H1 (cell line): ENCODE data around the gene MAPK1. TPM values are rescaled to one million over a fixed set of nuclear protein-coding genes. Genes with fewer than 3 reads are reported as not detected.

Source experiments
- BRCA1 ChIP-seq: IDR thresholded peaks from 2 replicates; pipeline ENCODE4 v1.6.1; 2012; ENCODE audit warnings: low read depth, low read length, improper control_type of control experiment
- CBX5 ChIP-seq: fragments of 300-800, 300-1000 bp; sonication (generic); IDR thresholded peaks from 2 replicates; pipeline ENCODE4 v1.7.1; 2016; ENCODE audit warnings: antibody characterized with exemption, low read length, low read depth
- CBX8 ChIP-seq: fragments of 300-800, 300-1000 bp; sonication (generic); IDR thresholded peaks from 2 replicates; pipeline ENCODE4 v1.7.1; 2016; ENCODE audit warnings: low read depth, low read length, borderline replicate concordance
- EP300 ChIP-seq, 2 experiments: IDR thresholded peaks; 1 replicate in 1 of 2; 2 replicates in 1 of 2; pipeline ENCODE4 v1.6.1; 2011 to 2012; ENCODE audit warnings: low read depth in 2 of 2, low read length in 2 of 2, mild to moderate bottlenecking in 2 of 2, borderline replicate concordance in 1 of 2, inconsistent platforms in 1 of 2, moderate library complexity in 1 of 2
- EZH2 ChIP-seq: fragments of 200-600 bp; sonication (generic); IDR thresholded peaks from 2 replicates; pipeline ENCODE4 v1.7.1; 2012; ENCODE audit warnings: low read depth, mild to moderate bottlenecking, moderate library complexity, low read length, inconsistent platforms; ENCODE audit not compliant: severe bottlenecking
- HDAC2 ChIP-seq, 2 experiments: fragments of 300-600 bp in 1 of 2; sonication (generic) in 1 of 2; IDR thresholded peaks; 2 replicates each; pipeline ENCODE4 v1.6.1; 2011 to 2012; ENCODE audit warnings: low read depth in 2 of 2, low read length in 2 of 2, mild to moderate bottlenecking in 2 of 2, moderate library complexity in 2 of 2, borderline replicate concordance in 1 of 2, inconsistent platforms in 1 of 2
- NANOG ChIP-seq: IDR thresholded peaks from 2 replicates; pipeline ENCODE4 v1.6.1; 2011; ENCODE audit warnings: low read length, low read depth, mild to moderate bottlenecking, inconsistent platforms; ENCODE audit not compliant: insufficient read depth, poor library complexity, severe bottlenecking
- POLR2A ChIP-seq, 2 experiments: IDR thresholded peaks; 1 replicate in 1 of 2; 2 replicates in 1 of 2; pipeline ENCODE4 v1.6.1; 2011; ENCODE audit warnings: low read depth in 2 of 2, low read length in 2 of 2, mild to moderate bottlenecking in 2 of 2; ENCODE audit errors: control extremely low read depth in 1 of 2
- RFX5 ChIP-seq: IDR thresholded peaks from 2 replicates; pipeline ENCODE4 v1.6.1; 2011; ENCODE audit warnings: low read depth, low read length, improper control_type of control experiment, borderline replicate concordance
- RNF2 ChIP-seq: fragments of 200-900, 300-1000 bp; sonication (generic); IDR thresholded peaks from 2 replicates; pipeline ENCODE4 v1.7.1; 2016; ENCODE audit warnings: borderline replicate concordance, low read depth, mild to moderate bottlenecking, antibody characterized with exemption, low read length; ENCODE audit not compliant: poor library complexity, severe bottlenecking; ENCODE audit errors: missing control alignments
- SP1 ChIP-seq: IDR thresholded peaks from 2 replicates; pipeline ENCODE4 v1.6.1; 2011; ENCODE audit warnings: low read depth, low read length
- SP4 ChIP-seq: IDR thresholded peaks from 2 replicates; pipeline ENCODE4 v1.6.1; 2012; ENCODE audit warnings: low read length, inconsistent platforms
- TAF1 ChIP-seq: IDR thresholded peaks from 2 replicates; pipeline ENCODE4 v1.6.1; 2011; ENCODE audit warnings: mild to moderate bottlenecking, low read depth, low read length
- TAF7 ChIP-seq: optimal IDR thresholded peaks from 2 replicates; pipeline ENCODE3; 2011; ENCODE audit warnings: low read depth, mild to moderate bottlenecking, inconsistent platforms, low read length, moderate library complexity, borderline replicate concordance
- TEAD4 ChIP-seq: IDR thresholded peaks from 2 replicates; pipeline ENCODE4 v1.6.1; 2012; ENCODE audit warnings: low read depth, low read length, inconsistent platforms, mixed read lengths
- USF2 ChIP-seq: IDR thresholded peaks from 2 replicates; pipeline ENCODE4 v1.6.1; 2011; ENCODE audit warnings: low read length, improper control_type of control experiment
- polyA plus RNA-seq, 7 experiments: library from polyadenylated mRNA; depleted of rRNA in 3 of 7; stranded (reverse) in 5 of 7; unstranded in 2 of 7; fragments of >200 nt in 5 of 7; fragments of 200-250 nt in 2 of 7; gene quantifications; 1 replicate in 5 of 7; 2 replicates in 1 of 7; 4 replicates in 1 of 7; pipeline versions ENCODE4 v1.2.1 to v1.2.3, GENCODE V29; 2011 to 2013; ENCODE audit warnings: missing spikeins in 2 of 7, mixed read lengths in 2 of 7
- total RNA-seq: library from RNA; stranded (reverse); fragmentation: NEBNext Ultra II Directional; extraction: Animal tissue kit (Norgen Biotek cat#: 25700); gene quantifications from 2 replicates; pipeline ENCODE4 v1.2.1, GENCODE V29; 2021
- TF ChIP-seq, protein P1 (sequence below): IDR thresholded peaks from 2 replicates; pipeline ENCODE4 v1.6.1; 2011; ENCODE audit warnings: low read depth, mild to moderate bottlenecking, low read length; ENCODE audit not compliant: insufficient read depth
- TF ChIP-seq, protein P2 (sequence below), 3 experiments: IDR thresholded peaks; 1 replicate in 2 of 3; 2 replicates in 1 of 3; pipeline versions ENCODE4 v1.5.1 to v1.6.1; 2011; ENCODE audit warnings: low read length in 3 of 3, mild to moderate bottlenecking in 3 of 3, inconsistent platforms in 2 of 3, low read depth in 1 of 3, moderate library complexity in 1 of 3; ENCODE audit not compliant: insufficient read depth in 1 of 3; ENCODE audit errors: control extremely low read depth in 1 of 3

Gene MAPK1
- total and polyA plus RNA-seq, 2 of the 8 experiments (the other 6 are each of a cell fraction or from before 2014, with no cell fraction given): 28.1 to 101 TPM

DNA sequence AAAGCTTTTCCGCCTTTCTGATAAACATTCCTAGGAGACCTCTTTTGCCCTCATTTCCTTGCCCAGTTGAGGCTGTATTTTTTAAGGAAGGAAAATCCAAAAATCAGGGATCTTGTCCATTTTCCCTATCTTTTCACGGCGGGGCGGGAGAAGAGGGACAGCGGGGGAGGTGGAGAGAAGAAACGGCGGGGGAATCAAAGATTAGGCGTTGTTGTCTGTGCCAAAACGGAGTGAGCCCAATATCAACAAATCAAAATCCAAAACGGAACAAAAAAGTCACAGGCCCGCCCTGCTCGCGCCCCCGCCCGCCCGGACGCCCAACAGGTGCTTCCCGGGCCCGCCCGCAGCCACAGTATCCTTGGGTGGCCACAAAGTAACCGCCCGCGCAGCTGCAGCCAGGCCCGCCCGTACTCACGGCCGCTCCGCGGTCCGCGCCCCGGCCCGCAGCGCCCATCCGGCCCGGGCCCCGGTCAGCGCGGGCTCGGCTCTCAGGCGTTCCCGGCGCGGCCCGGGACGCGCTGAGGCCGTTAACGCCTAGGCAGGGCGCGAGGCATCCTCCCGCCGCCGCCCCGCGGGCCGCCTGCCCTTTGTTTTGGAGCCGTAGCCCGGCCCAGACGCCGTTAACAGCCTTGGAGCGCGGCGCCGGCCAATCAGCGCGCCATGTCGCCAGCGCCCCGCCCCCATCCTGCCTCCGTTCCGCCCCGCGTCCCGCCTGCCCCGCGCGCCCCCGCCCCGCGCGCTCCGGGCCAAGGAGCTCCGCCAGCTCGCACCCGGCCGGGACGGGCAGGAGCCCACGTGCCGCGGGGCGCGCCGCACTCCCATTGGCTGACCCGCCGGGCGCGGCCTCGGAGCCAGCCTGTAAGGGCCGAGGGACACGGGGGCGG, 132.0 kb downstream of the MAPK1 start, which contains the start of gene YPEL1 (continued):
- no peak for TF ChIP-seq CBX5
- 0 out of 4 replicates have a peak, but pooled peaks of 1 of the 2 experiments have one; percentile 18 for TF ChIP-seq HDAC2 (IDR thresholded peaks at IDR 0.05; ENCODE audit: borderline replicate concordance in 1 of 2, low read depth in 2 of 2, low read length in 2 of 2)
- TF ChIP-seq USF2: peak; percentile 56
- no peak for TF ChIP-seq EP300 (IDR thresholded peaks at IDR 0.05; ENCODE audit: borderline replicate concordance in 1 of 2, low read depth in 2 of 2, low read length in 2 of 2)
- no peak for TF ChIP-seq TEAD4
- TF ChIP-seq POLR2A (IDR thresholded peaks at IDR 0.05; ENCODE audit: control extremely low read depth in 1 of 2, low read depth in 2 of 2, low read length in 2 of 2): peak; percentile 54 to 91
- TF ChIP-seq RNF2: no peak
- TF ChIP-seq, protein P1, sequence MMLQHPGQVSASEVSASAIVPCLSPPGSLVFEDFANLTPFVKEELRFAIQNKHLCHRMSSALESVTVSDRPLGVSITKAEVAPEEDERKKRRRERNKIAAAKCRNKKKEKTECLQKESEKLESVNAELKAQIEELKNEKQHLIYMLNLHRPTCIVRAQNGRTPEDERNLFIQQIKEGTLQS: no peak
- peak; percentile 48; the same call in 1 of the 2 replicates for TF ChIP-seq SP1
- TF ChIP-seq BRCA1: no peak
- peak; percentile 77 for TF ChIP-seq TAF1
- no peak for TF ChIP-seq NANOG
- no peak for TF ChIP-seq RFX5
- TF ChIP-seq EZH2: no peak
- no peak for TF ChIP-seq SP4
- no peak for TF ChIP-seq CBX8
- TF ChIP-seq TAF7: peak; percentile 57
- TF ChIP-seq, protein P2, sequence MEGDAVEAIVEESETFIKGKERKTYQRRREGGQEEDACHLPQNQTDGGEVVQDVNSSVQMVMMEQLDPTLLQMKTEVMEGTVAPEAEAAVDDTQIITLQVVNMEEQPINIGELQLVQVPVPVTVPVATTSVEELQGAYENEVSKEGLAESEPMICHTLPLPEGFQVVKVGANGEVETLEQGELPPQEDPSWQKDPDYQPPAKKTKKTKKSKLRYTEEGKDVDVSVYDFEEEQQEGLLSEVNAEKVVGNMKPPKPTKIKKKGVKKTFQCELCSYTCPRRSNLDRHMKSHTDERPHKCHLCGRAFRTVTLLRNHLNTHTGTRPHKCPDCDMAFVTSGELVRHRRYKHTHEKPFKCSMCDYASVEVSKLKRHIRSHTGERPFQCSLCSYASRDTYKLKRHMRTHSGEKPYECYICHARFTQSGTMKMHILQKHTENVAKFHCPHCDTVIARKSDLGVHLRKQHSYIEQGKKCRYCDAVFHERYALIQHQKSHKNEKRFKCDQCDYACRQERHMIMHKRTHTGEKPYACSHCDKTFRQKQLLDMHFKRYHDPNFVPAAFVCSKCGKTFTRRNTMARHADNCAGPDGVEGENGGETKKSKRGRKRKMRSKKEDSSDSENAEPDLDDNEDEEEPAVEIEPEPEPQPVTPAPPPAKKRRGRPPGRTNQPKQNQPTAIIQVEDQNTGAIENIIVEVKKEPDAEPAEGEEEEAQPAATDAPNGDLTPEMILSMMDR (IDR thresholded peaks at IDR 0.05; ENCODE audit: control extremely low read depth in 1 of 3, insufficient read depth in 1 of 3, low read depth in 1 of 3, low read length in 3 of 3): no peak
